A549 (cell line): ENCODE measurements around the gene MROH2A. TPM values are rescaled to one million over a fixed set of nuclear protein-coding genes. Genes with fewer than 3 reads are reported as not detected.

Experiments
- ATAC-seq, 2 experiments: fragments of 200-7000 bp in 1 of 2; fragments of >200 bp in 1 of 2; cut with Nextera tagmentation in 1 of 2; cut with Tn5 transposase in 1 of 2; 3 replicates each; pipeline versions ENCODE4 v1.8.0 to v1.9.1; 2018 to 2020; ENCODE audit warnings: mild to moderate bottlenecking in 1 of 2, moderate library complexity in 1 of 2
- CTCF ChIA-PET: fragments of 300-600 bp; sonication (Branson Sonifier 250); formaldehyde crosslinking; extraction: SDS; loops from one replicate; lab custom pipeline; 2021; ENCODE audit warnings: antibody characterized with exemption, inconsistent platforms; lab: Yijun Ruan, JAX
- POLR2A ChIA-PET: fragments of 350-600 bp; formaldehyde crosslinking; extraction: SDS; loops from one replicate; lab custom pipeline; 2021; ENCODE audit warnings: antibody characterized with exemption, inconsistent platforms; lab: Yijun Ruan, JAX
- DNase-seq, 2 experiments: peaks; one replicate each; pipeline versions ENCODE4 v3.0.0 to v3.0.0-alpha.2; 2011 to 2016; ENCODE audit warnings: low read depth in 1 of 2, low spot score in 1 of 2
- FAIRE-seq: peaks from 2 replicates; lab custom pipeline; 2011; peaks lifted over from hg19 to GRCh38; lab: Jason Lieb, UNC
- H3K27ac ChIP-seq, 2 experiments: fragments of >200 bp; sonication (Bioruptor Twin); formaldehyde crosslinking; 3 replicates each; pipeline ENCODE4 v1.5.1; 2016 to 2017
- H3K4me1 ChIP-seq: fragments of >200 bp; sonication (Bioruptor Twin); formaldehyde crosslinking; 3 replicates; pipeline ENCODE4 v1.6.1; 2016
- H3K4me2 ChIP-seq: fragments of >200 bp; sonication (Bioruptor Twin); formaldehyde crosslinking; 3 replicates; pipeline ENCODE4 v1.6.1; 2016
- H3K4me3 ChIP-seq: fragments of >200 bp; sonication (Bioruptor Twin); formaldehyde crosslinking; 3 replicates; pipeline ENCODE4 v1.5.1; 2016
- H3K9me3 ChIP-seq: fragments of >200 bp; sonication (Bioruptor Twin); formaldehyde crosslinking; 3 replicates; pipeline ENCODE4 v1.6.1; 2016
- CEBPB ChIP-seq, 2 experiments: fragments of >200 bp in 1 of 2; sonication (Bioruptor Twin) in 1 of 2; formaldehyde crosslinking in 1 of 2; IDR thresholded peaks; 2 replicates each; pipeline ENCODE4 v1.6.1; 2012 to 2016
- CTCF ChIP-seq: fragments of >200 bp; sonication (Bioruptor Twin); formaldehyde crosslinking; IDR thresholded peaks from 3 replicates; pipeline ENCODE4 v1.5.1; 2016
- ELK1 ChIP-seq: fragments of 150-350 bp; IDR thresholded peaks from 2 replicates; pipeline ENCODE4 v1.6.1; 2014; ENCODE audit warnings: low read depth, mild to moderate bottlenecking, low read length
- GATA3 ChIP-seq: IDR thresholded peaks from 2 replicates; pipeline ENCODE4 v1.6.1; 2012; ENCODE audit warnings: borderline replicate concordance
- HEYL ChIP-seq: fragments of 250-450 bp; sonication (Bioruptor Pico); IDR thresholded peaks from 2 replicates; pipeline ENCODE4 v1.8.0; 2021; ENCODE audit warnings: mild to moderate bottlenecking, moderate library complexity
- HMGXB4 ChIP-seq: fragments of 250-450 bp; sonication (Bioruptor Pico); IDR thresholded peaks from 2 replicates; pipeline ENCODE4 v1.5.0; 2021; ENCODE audit warnings: mild to moderate bottlenecking, moderate library complexity, borderline replicate concordance
- JUN ChIP-seq, 2 experiments: fragments of >200 bp; sonication (Bioruptor Twin); formaldehyde crosslinking; IDR thresholded peaks; 2 replicates in 1 of 2; 3 replicates in 1 of 2; pipeline ENCODE4 v1.6.1; 2016 to 2017
- MAFK ChIP-seq: fragments of 450-650 bp; IDR thresholded peaks from 2 replicates; pipeline ENCODE4 v1.6.1; 2014; ENCODE audit not compliant: partially characterized antibody
- MYC ChIP-seq: IDR thresholded peaks from 2 replicates; pipeline ENCODE4 v1.6.1; 2012; ENCODE audit warnings: mild to moderate bottlenecking, inconsistent platforms, low read length, improper control_type of control experiment, borderline replicate concordance
- NPAS2 ChIP-seq: fragments of 250-450 bp; sonication (Bioruptor Pico); IDR thresholded peaks from 2 replicates; pipeline ENCODE4 v1.8.0; 2022; ENCODE audit warnings: mild to moderate bottlenecking, moderate library complexity, borderline replicate concordance
- POLR2A ChIP-seq: IDR thresholded peaks from 2 replicates; pipeline ENCODE4 v1.6.1; 2012; ENCODE audit warnings: mild to moderate bottlenecking, low read length
- POLR2AphosphoS2 ChIP-seq: conservative IDR thresholded peaks from 2 replicates; pipeline ENCODE4 v1.6.1; 2012; ENCODE audit warnings: low read length, improper control_type of control experiment, inconsistent platforms
- RARB ChIP-seq: fragments of 250-450 bp; sonication (Bioruptor Pico); IDR thresholded peaks from 2 replicates; pipeline ENCODE4 v1.8.0; 2021; ENCODE audit warnings: mild to moderate bottlenecking, moderate library complexity
- RCOR1 ChIP-seq: fragments of 150-350 bp; IDR thresholded peaks from 2 replicates; pipeline ENCODE4 v1.6.1; 2014; ENCODE audit warnings: antibody characterized with exemption, low read length, low read depth
- ZSCAN20 ChIP-seq: fragments of 250-450 bp; sonication (Bioruptor Pico); IDR thresholded peaks from 2 replicates; pipeline ENCODE4 v1.8.0; 2022; ENCODE audit warnings: mild to moderate bottlenecking, moderate library complexity
- WGBS: methylation state at CpG from one replicate; pipeline ENCODE4 v1.1.6; 2017; ENCODE audit errors: missing lambda C conversion rate; 5-methylcytosine and 5-hydroxymethylcytosine counted together
- polyA plus RNA-seq, 4 experiments: library from polyadenylated mRNA; depleted of rRNA in 3 of 4; stranded (reverse); fragments of >200 nt; fragmentation: RNase III in 1 of 4; extraction: RNeasy Plus Mini Kit Qiagen cat#74134 plus additional on column Dnase treatment in 1 of 4; gene quantifications; 2 replicates in 3 of 4; 3 replicates in 1 of 4; pipeline ENCODE4 v1.2.3, GENCODE V29; 2011 to 2017

Gene MROH2A
- polyA plus RNA-seq, 2 of the 4 experiments (the other 2 are of a cell fraction), result 0.10 to 0.63 TPM

- POLR2A ChIA-PET, result interaction anchor here (1.4 kb wide), 1 partner anchor 68 kb away, joined by 8 read pairs; no protein-coding TSS in a partner anchor
- DNase-seq, result no peak
- Histone ChIP-seq H3K4me3 (no peak overlapping the region), H3K27ac (peak overlapping the region; percentile 83 to 91), H3K4me2 (peak overlapping the region; percentile 52), H3K4me1 (peaks cover 48% of the 10 kb centered on the region), H3K9me3 (no peaks in the 10 kb centered on the region)
- FAIRE-seq, result no peak
- CTCF ChIA-PET, result interaction anchor here (1.1 to 1.2 kb wide), 2 partner anchors 68 to 316 kb away, joined by 3 read pairs; no protein-coding TSS in a partner anchor
- TF ChIP-seq JUN (IDR thresholded peaks at IDR 0.05), result no peak
- TF ChIP-seq POLR2A, result 0 out of 2 replicates have a peak, but pooled peaks have one; percentile 7
- TF ChIP-seq NPAS2 (CRISPR knock-in tag), result no peak
- TF ChIP-seq CTCF, result no peak
- 57% methylated on average over 3 of the region's 3 CpGs for WGBS
- ATAC-seq, result peak in 1 of 2 experiments; percentile 49; a peak in 3 of 6 replicates
These were observed 13.4 kb upstream of the MROH2A start for GRCh38 chr2:233764761-233765160.

- Histone ChIP-seq H3K4me1 (peaks cover 40% of the 10 kb centered on the region), H3K27ac (peak overlapping the region; percentile 52 to 83), H3K4me3 (no peak overlapping the region), H3K4me2 (no peak overlapping the region), H3K9me3 (no peaks in the 10 kb centered on the region)
- TF ChIP-seq ELK1 (no peak), POLR2AphosphoS2 (no peak), RARB (CRISPR knock-in tag) (no peak), HEYL (CRISPR knock-in tag) (no peak), HMGXB4 (CRISPR knock-in tag) (no peak)
- ChIA-PET CTCF (interaction anchor here (0.7 kb wide), 1 partner anchor 104 kb away, joined by 3 read pairs; no protein-coding TSS in a partner anchor), POLR2A (no interaction called here)
- ATAC-seq, result peak in 1 of 2 experiments; percentile 56; a peak in 3 of 6 replicates
- no peak for FAIRE-seq
- no peak for DNase-seq
- 70% methylated on average over 4 of the region's 4 CpGs for WGBS
These were observed 11.7 kb upstream of the MROH2A start for GRCh38 chr2:233766416-233766815.

- TF ChIP-seq NPAS2 (CRISPR knock-in tag), result no peak
- no peak for TF ChIP-seq MAFK
- TF ChIP-seq CEBPB (IDR thresholded peaks at IDR 0.05), result no peak
- TF ChIP-seq MYC, result no peak
- no peak for TF ChIP-seq RCOR1
- TF ChIP-seq GATA3, result no peak
- TF ChIP-seq ZSCAN20 (CRISPR knock-in tag), result no peak
- TF ChIP-seq, all 56 proteins: peak for 0
- DNase-seq (no peak), FAIRE-seq (no peak), ATAC-seq (no peak)
- POLR2A ChIA-PET, result no interaction called here
- peaks cover 33% of the 10 kb centered on the region for H3K4me1 ChIP-seq
- 94% methylated on average over 4 of the region's 4 CpGs for WGBS
- no peak overlapping the region for H3K4me3 ChIP-seq
- no peak overlapping the region for H3K4me2 ChIP-seq
- CTCF ChIA-PET, result interaction anchor here (0.8 kb wide), 1 partner anchor 11 kb away, joined by 3 read pairs; no protein-coding TSS in a partner anchor
- no peaks in the 10 kb centered on the region for H3K9me3 ChIP-seq
- peak overlapping the region in 1 of 2 experiments; percentile 55; a peak in 3 of 6 replicates for H3K27ac ChIP-seq
These were observed 10.1 kb upstream of the MROH2A start for GRCh38 chr2:233768076-233768475.
